HCT116 (cell line): ENCODE measurements around the gene TSPAN16. TPM values are rescaled to one million over a fixed set of nuclear protein-coding genes. Genes with fewer than 3 reads are reported as not detected.

Source experiments
- ATAC-seq: fragments of 200-7000 bp; cut with Tn5 transposase; 2 replicates; pipeline ENCODE4 v1.9.1; 2020; ENCODE audit warnings: mild to moderate bottlenecking, moderate library complexity
- BruUV-seq: library from RNA; stranded (reverse); fragments of 400-500 nt; replicated peaks from 2 replicates; lab custom pipeline; 2021; lab: Mats Ljungman, UMichigan
- CTCF ChIA-PET: fragments of 300-600 bp; sonication (Branson Sonifier 250); formaldehyde crosslinking; loops from one replicate; lab custom pipeline; 2021; ENCODE audit warnings: antibody characterized with exemption; lab: Charles Lee
- POLR2A ChIA-PET: fragments of 300-600, 350-600 bp; sonication (Branson Sonifier 250); formaldehyde crosslinking; loops from one replicate; lab custom pipeline; 2021; ENCODE audit warnings: antibody characterized with exemption; lab: Charles Lee
- RAD21 ChIA-PET, 2 experiments: fragments of 300-600 bp; sonication (Branson Sonifier 250); formaldehyde crosslinking; loops; one replicate each; lab custom pipeline; 2023; ENCODE audit warnings: low total read pairs in 2 of 2; ENCODE audit not compliant: uncharacterized antibody in 2 of 2, unreplicated experiment in 2 of 2, low non-redundant PET in 1 of 2; lab: Charles Lee
- DNase-seq: peaks from one replicate; pipeline ENCODE4 v3.0.0-alpha.2; 2010; ENCODE audit warnings: low read depth, low spot score
- H2AFZ ChIP-seq: fragments of 200-600 bp; shearing (Covaris generic), sonication (generic); 2 replicates; pipeline ENCODE4 v1.6.1; 2017; ENCODE audit warnings: low read depth, mixed run types, mixed read lengths, antibody characterized with exemption, low read length; ENCODE audit not compliant: poor library complexity, severe bottlenecking
- H3K27ac ChIP-seq: 2 replicates; pipeline ENCODE4 v1.5.1; 2012; ENCODE audit warnings: low read depth, low read length
- H3K27me3 ChIP-seq: fragments of 200-600 bp; sonication (generic); 2 replicates; pipeline ENCODE4 v1.6.1; 2016; ENCODE audit warnings: mixed run types, low read length, mixed read lengths; ENCODE audit not compliant: insufficient read depth
- H3K36me3 ChIP-seq, 2 experiments: fragments of 200-500 bp in 1 of 2; fragments of 200-600 bp in 1 of 2; sonication (Bioruptor generic) in 1 of 2; sonication (generic) in 1 of 2; 2 replicates each; pipeline versions ENCODE4 v1.5.1 to v1.6.1; 2014 to 2016; ENCODE audit warnings: low read length in 2 of 2, inconsistent platforms in 1 of 2, mixed read lengths in 1 of 2, mixed run types in 1 of 2; ENCODE audit not compliant: insufficient read depth in 2 of 2, control insufficient read depth in 1 of 2
- H3K4me1 ChIP-seq, 2 experiments: fragments of 200-600 bp in 1 of 2; sonication (generic) in 1 of 2; 2 replicates each; pipeline versions ENCODE4 v1.5.1 to v1.6.1; 2012 to 2017; ENCODE audit warnings: low read length in 2 of 2, inconsistent platforms in 1 of 2, mild to moderate bottlenecking in 1 of 2, mixed read lengths in 1 of 2, mixed run types in 1 of 2, moderate library complexity in 1 of 2; ENCODE audit not compliant: insufficient read depth in 2 of 2, control insufficient read depth in 1 of 2
- H3K4me2 ChIP-seq: fragments of 200-600 bp; sonication (generic); 2 replicates; pipeline ENCODE4 v1.6.1; 2017; ENCODE audit warnings: mixed run types, low read length, mixed read lengths
- H3K4me3 ChIP-seq, 2 experiments: fragments of 200-600 bp in 1 of 2; sonication (generic) in 1 of 2; replicated peaks in 1 of 2; 2 replicates each; pipeline ENCODE4 v1.5.1; 2011 to 2016; ENCODE audit warnings: low read length in 2 of 2, control low read depth in 1 of 2, low read depth in 1 of 2, mild to moderate bottlenecking in 1 of 2, mixed read lengths in 1 of 2, mixed run types in 1 of 2
- H3K79me2 ChIP-seq: fragments of 200-600 bp; sonication (generic); 2 replicates; pipeline ENCODE4 v1.6.1; 2017; ENCODE audit warnings: mild to moderate bottlenecking, mixed run types, low read length, moderate library complexity, mixed read lengths; ENCODE audit not compliant: insufficient read depth
- H3K9ac ChIP-seq: fragments of 200-600 bp; sonication (generic); 2 replicates; pipeline ENCODE4 v1.6.1; 2016; ENCODE audit warnings: low read length, mixed read lengths
- H3K9me2 ChIP-seq: fragments of 200-600 bp; sonication (generic), shearing (Covaris generic); 2 replicates; pipeline ENCODE4 v1.6.1; 2017; ENCODE audit warnings: mixed run types, mild to moderate bottlenecking, moderate library complexity; ENCODE audit not compliant: insufficient read depth
- H3K9me3 ChIP-seq, 2 experiments: fragments of 200-500 bp in 1 of 2; fragments of 200-600 bp in 1 of 2; sonication (Bioruptor generic) in 1 of 2; sonication (generic) in 1 of 2; 2 replicates each; pipeline ENCODE4 v1.6.1; 2014 to 2017; ENCODE audit warnings: low read length in 2 of 2, mixed read lengths in 2 of 2, inconsistent platforms in 1 of 2, low read depth in 1 of 2, mild to moderate bottlenecking in 1 of 2, mixed run types in 1 of 2, moderate library complexity in 1 of 2; ENCODE audit not compliant: control insufficient read depth in 1 of 2, insufficient read depth in 1 of 2
- H4K20me1 ChIP-seq: fragments of 200-600 bp; sonication (generic), shearing (Covaris generic); 2 replicates; pipeline ENCODE4 v1.6.1; 2017; ENCODE audit warnings: mixed run types, mild to moderate bottlenecking, moderate library complexity; ENCODE audit not compliant: insufficient read depth
- CBX3 ChIP-seq: IDR thresholded peaks from 2 replicates; pipeline ENCODE4 v1.6.1; 2012; ENCODE audit warnings: low read depth
- EGR1 ChIP-seq: IDR thresholded peaks from 2 replicates; pipeline ENCODE4 v1.6.1; 2012; ENCODE audit warnings: low read depth
- ELF1 ChIP-seq: IDR thresholded peaks from 2 replicates; pipeline ENCODE4 v1.6.1; 2012; ENCODE audit warnings: low read depth, borderline replicate concordance
- EZH2 ChIP-seq: fragments of 200-600 bp; sonication (generic); IDR thresholded peaks from 2 replicates; pipeline ENCODE4 v1.6.1; 2017; ENCODE audit warnings: antibody characterized with exemption, mixed run types
- FOSL1 ChIP-seq: IDR thresholded peaks from 2 replicates; pipeline ENCODE4 v1.6.1; 2012; ENCODE audit warnings: low read depth
- JUND ChIP-seq: IDR thresholded peaks from 2 replicates; pipeline ENCODE4 v1.6.1; 2012
- POLR2A ChIP-seq: IDR thresholded peaks from 2 replicates; pipeline ENCODE4 v1.7.0; 2011; ENCODE audit warnings: borderline replicate concordance; ENCODE audit not compliant: insufficient read depth, insufficient read length; ENCODE audit errors: extremely low read depth
- POLR2AphosphoS5 ChIP-seq: IDR thresholded peaks from 2 replicates; pipeline ENCODE4 v1.6.1; 2011; ENCODE audit warnings: mild to moderate bottlenecking, low read depth, low read length, moderate library complexity
- RAD21 ChIP-seq: IDR thresholded peaks from 2 replicates; pipeline ENCODE4 v1.6.1; 2012; ENCODE audit warnings: low read depth, mild to moderate bottlenecking
- REST ChIP-seq: IDR thresholded peaks from 2 replicates; pipeline ENCODE4 v1.6.1; 2012; ENCODE audit warnings: low read depth
- SIN3A ChIP-seq: IDR thresholded peaks from 2 replicates; pipeline ENCODE4 v1.6.1; 2012; ENCODE audit warnings: low read depth
- SP1 ChIP-seq: IDR thresholded peaks from 2 replicates; pipeline ENCODE4 v1.6.1; 2012; ENCODE audit warnings: low read depth
- TCF7L2 ChIP-seq: IDR thresholded peaks from 2 replicates; pipeline ENCODE4 v1.7.0; 2011; ENCODE audit warnings: borderline replicate concordance, inconsistent platforms; ENCODE audit not compliant: insufficient read depth, insufficient read length; ENCODE audit errors: extremely low read depth
- YY1 ChIP-seq: IDR thresholded peaks from 2 replicates; pipeline ENCODE4 v1.6.1; 2011; ENCODE audit warnings: low read length, low read depth, moderate library complexity, mild to moderate bottlenecking; ENCODE audit not compliant: insufficient replicate concordance; ENCODE audit errors: extremely low read depth
- intact Hi-C: fragments of 100-400 bp; cut with micrococcal nuclease; formaldehyde crosslinking; loops from 2 replicates; pipeline ENCODE4 v1.10.0; 2022
- total RNA-seq: library from RNA; stranded (reverse); gene quantifications from one replicate; pipeline ENCODE4 v1.2.1, GENCODE V29; 2021; ENCODE audit not compliant: unreplicated experiment
- TF ChIP-seq, protein P1 (sequence below), 3 experiments: fragments of 200-600 bp in 1 of 3; sonication (generic) in 1 of 3; IDR thresholded peaks in 2 of 3; conservative IDR thresholded peaks in 1 of 3; 2 replicates each; pipeline ENCODE4 v1.5.1; 2012 to 2017; ENCODE audit warnings: low read depth in 2 of 3, low read length in 2 of 3, antibody characterized with exemption in 1 of 3, borderline replicate concordance in 1 of 3, control low read depth in 1 of 3, mild to moderate bottlenecking in 1 of 3, mixed read lengths in 1 of 3, mixed run types in 1 of 3, moderate library complexity in 1 of 3; ENCODE audit not compliant: insufficient read depth in 1 of 3
- TF ChIP-seq, protein P2 (sequence below): IDR thresholded peaks from 2 replicates; pipeline ENCODE4 v1.6.1; 2012

TSPAN16 gene
- total RNA-seq, 1 experiment from 2014 or later = not detected

DNA sequence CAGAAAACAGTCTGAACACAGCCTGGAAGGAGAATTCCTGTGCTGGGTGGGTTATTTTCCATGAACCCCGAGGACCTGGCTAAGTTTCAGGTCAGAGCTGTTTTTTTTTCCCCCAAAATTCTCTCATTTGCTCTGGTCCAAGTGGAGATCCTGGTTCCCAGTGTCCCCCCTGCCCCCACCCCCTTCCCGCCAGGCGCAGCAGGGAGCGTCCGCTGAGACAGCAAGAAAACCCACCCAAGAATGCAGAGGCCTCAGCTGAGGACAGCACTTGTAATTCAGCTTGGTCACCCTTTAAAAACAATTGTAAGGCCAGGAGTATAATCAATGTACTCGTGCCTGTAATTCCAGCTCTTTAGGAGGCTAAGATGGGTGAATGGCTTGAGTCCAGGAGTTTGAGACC, 11.4 kb upstream of the TSPAN16 start:
- Histone ChIP-seq H3K36me3 (no peaks in the 10 kb centered on the region), H3K4me2 (no peak overlapping the region), H3K27me3 (no peaks in the 10 kb centered on the region), H4K20me1 (no peaks in the 10 kb centered on the region), H2AFZ (no peak overlapping the region), H3K9me3 (no peaks in the 10 kb centered on the region), H3K4me1 (no peaks in the 10 kb centered on the region), H3K4me3 (no peak overlapping the region), H3K9me2 (no peaks in the 10 kb centered on the region), H3K27ac (no peak overlapping the region), H3K9ac (no peak overlapping the region), H3K79me2 (no peaks in the 10 kb centered on the region)
- ChIA-PET CTCF (interaction anchor here (0.8 kb wide), 1 partner anchor 10 kb away, joined by 3 read pairs; no protein-coding TSS in a partner anchor), RAD21 (no interaction called here), POLR2A (no interaction called here)
- no peak for TF ChIP-seq SP1
- no peak for TF ChIP-seq SIN3A
- no peak for TF ChIP-seq JUND
- TF ChIP-seq, protein P1, sequence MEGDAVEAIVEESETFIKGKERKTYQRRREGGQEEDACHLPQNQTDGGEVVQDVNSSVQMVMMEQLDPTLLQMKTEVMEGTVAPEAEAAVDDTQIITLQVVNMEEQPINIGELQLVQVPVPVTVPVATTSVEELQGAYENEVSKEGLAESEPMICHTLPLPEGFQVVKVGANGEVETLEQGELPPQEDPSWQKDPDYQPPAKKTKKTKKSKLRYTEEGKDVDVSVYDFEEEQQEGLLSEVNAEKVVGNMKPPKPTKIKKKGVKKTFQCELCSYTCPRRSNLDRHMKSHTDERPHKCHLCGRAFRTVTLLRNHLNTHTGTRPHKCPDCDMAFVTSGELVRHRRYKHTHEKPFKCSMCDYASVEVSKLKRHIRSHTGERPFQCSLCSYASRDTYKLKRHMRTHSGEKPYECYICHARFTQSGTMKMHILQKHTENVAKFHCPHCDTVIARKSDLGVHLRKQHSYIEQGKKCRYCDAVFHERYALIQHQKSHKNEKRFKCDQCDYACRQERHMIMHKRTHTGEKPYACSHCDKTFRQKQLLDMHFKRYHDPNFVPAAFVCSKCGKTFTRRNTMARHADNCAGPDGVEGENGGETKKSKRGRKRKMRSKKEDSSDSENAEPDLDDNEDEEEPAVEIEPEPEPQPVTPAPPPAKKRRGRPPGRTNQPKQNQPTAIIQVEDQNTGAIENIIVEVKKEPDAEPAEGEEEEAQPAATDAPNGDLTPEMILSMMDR (IDR thresholded peaks at IDR 0.05 in 2 of 3, conservative IDR thresholded peaks at IDR 0.05 in 1 of 3; ENCODE audit: borderline replicate concordance in 1 of 3, insufficient read depth in 1 of 3, low read depth in 2 of 3, low read length in 2 of 3) = no peak
- TF ChIP-seq REST = no peak
- TF ChIP-seq TCF7L2 = no peak
- no peak for TF ChIP-seq RAD21
- no peak for TF ChIP-seq CBX3
- TF ChIP-seq, protein P2, sequence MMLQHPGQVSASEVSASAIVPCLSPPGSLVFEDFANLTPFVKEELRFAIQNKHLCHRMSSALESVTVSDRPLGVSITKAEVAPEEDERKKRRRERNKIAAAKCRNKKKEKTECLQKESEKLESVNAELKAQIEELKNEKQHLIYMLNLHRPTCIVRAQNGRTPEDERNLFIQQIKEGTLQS = no peak
- no peak for TF ChIP-seq POLR2AphosphoS5
- TF ChIP-seq POLR2A = no peak
- TF ChIP-seq FOSL1 = no peak
- no peak for TF ChIP-seq YY1
- no peak for TF ChIP-seq ELF1
- no peak for TF ChIP-seq EZH2
- no peak for TF ChIP-seq EGR1
- intact Hi-C loops = no loop called here
- BruUV-seq = no TSS peak
- DNase-seq (no peak), ATAC-seq (no peak)
